ENCODE results near the gene SLC37A4. TPM values are rescaled to one million over a fixed set of nuclear protein-coding genes. Genes with fewer than 3 reads are reported as not detected.

The SLC37A4 gene
- 16.9 and 23.3 TPM in 2 replicates for total RNA-seq

DNA sequence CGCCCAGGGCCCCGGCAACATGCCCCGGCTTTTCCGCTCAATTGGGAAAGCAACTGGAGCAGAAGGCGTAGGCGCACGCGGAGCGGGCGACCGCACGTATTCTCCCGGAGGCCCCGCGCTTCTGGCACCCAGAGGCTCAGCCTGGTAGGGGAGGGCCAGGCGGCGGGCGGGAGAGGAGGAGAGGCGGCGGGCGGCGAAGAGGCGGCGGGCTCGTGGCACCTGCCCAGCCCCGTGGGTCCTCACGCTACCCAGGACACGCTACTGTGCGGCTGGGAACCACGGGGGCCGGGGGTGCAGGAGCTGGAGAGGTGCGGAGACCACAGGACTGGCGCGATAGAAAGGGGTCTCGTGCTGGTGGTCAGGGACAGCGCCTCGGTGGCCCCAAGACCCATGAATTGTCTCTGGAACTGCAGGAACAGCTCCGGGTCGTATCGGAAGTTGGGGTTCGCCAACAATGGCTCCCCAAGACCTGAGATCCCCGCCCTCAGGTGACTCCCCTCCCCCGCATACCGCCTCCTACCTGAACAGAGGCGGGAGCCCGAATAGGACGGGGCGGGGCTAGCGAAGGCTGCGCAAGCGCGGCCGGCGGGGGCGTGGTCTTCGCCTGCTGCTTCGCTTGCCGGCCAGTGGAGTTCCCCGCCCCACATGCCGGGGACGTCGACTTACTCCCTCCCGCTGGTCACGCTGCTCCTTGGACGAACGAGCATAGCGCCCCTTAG is at the start of gene SLC37A4:
Gene SLC37A4, minus strand, starts transcription at position 549 of the 719 bp plus-strand sequence.

DNA sequence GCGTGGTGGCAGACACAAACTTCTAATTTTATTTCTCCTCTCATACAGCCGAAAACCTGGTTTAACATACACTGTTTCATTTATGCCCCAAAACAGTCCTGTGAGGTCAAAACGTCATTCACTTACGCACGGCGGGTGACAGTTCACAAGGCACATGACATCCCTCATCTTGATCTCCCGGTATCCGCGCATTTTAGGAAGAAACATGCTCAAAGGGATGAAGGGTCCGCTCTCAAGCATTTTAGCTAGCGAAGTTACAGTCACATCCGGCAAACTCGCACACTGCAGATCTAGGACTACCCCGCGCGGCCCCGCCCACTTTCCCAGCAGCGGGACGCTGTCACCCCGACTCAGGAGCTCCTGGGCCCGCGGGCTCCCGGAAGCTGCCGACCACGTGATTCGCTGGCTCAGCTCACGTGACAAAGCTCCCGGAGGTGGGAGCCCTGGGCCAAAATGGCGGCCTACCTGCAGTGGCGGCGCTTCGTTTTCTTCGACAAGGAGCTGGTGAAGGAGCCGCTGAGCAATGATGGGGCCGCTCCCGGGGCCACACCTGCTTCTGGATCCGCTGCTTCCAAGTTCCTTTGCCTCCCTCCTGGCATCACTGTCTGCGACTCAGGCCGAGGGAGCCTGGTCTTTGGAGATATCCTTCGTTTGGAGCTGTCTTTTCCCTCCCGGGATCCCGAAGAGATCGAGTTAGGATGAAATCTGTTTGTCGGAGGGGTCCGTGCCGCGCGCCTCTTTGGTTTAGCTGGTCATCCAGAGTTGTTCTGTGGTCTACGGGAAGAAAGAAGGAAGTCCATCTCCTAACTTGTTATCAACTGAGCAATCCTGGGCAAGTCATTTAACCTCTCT is 36.9 kb upstream of the SLC37A4 start, which contains the start of gene VPS11:
Gene VPS11, plus strand, starts transcription at position 448 of the 852 bp plus-strand sequence. Its CDS starts 6 bp downstream, at position 454.

DNA sequence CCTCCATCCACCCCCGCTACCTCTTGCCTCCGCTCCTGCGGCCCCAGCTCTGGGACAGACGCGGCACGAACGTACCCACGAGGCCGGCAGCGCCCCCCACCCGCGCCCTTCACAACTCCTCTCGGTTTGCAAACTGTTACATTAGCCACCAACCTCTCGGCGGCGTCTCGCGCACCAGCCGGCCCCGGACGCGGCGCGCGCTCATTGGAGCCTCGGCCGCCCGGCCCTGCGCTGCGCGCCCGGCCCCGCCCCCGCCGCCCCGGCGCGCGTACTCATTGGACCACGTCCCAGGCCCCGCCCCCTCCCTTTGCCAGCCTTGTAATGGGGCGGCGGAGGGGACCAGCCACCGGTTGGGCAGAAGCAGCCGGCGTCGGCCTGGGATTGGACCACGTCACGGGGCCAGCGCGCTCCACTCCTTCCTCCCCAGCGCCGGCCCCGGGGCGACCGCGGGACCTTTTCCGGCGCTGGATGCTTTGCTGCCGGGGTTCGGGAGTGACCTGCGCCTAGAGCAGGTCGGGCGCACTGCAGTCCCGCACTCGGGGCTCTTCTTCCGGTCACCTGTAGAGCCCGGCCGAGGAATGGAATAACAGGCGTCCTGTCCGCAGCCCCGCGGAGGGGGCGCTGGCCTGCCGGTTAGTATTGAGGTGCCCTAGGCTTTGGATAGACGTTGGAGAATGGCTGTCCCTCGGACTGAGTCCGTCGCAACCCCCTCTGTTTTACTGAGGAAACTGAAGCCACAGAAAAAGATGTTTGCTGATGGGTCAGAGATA is 26.5 kb upstream of the SLC37A4 start, which contains the start of gene HYOU1:
Gene HYOU1, minus strand, starts transcription at position 206 of the 770 bp plus-strand sequence. CDS start 1,045 bp downstream, outside the sequence.

DNA sequence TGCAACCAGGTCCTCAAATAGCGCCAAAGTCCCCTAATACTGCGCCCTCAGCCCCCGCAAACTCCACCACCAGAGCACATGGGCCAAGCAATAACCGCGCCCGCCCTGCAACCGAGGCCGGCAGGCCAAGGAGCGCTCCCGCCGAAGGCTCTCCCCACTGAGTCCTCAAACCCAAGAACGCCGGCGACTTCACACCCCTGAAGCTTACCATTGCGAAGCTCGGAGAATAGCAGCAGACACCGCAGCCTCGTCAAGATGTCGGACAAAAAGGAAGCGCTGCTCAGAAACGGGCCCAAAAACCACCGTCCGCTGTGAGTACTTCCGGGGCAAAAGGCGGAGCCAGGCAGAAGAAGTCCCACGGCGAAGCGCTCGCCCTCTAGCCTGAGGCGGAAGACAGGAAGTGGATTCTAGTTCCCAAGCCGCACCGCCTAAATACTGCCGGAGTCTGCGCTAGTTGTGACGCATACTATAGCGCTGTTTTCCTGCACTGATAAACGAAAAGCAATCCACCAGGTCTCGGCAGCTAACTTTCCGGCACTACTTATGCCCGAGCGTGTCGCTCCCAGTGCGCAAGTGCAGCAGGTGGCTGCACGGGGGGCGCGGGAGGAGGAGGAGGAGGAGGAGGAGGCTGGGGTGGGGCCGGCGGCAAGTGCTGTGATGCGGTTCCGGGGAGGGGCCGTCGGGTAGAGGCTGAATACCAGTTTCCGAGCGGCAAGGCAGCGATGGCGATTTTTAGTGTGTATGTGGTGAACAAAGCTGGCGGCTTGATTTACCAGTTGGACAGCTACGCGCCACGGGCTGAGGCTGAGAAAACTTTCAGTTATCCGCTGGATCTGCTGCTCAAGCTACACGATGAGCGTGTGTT is 12.4 kb downstream of the SLC37A4 start, which contains the start of the genes RPS25 and TRAPPC4:
Gene RPS25, minus strand, starts transcription at position 270 of the 865 bp plus-strand sequence. Its CDS starts 59 bp downstream, at position 211.
Gene TRAPPC4, plus strand, starts transcription at position 693 of the 865 bp plus-strand sequence. Its CDS starts 30 bp downstream, at position 723.

DNA sequence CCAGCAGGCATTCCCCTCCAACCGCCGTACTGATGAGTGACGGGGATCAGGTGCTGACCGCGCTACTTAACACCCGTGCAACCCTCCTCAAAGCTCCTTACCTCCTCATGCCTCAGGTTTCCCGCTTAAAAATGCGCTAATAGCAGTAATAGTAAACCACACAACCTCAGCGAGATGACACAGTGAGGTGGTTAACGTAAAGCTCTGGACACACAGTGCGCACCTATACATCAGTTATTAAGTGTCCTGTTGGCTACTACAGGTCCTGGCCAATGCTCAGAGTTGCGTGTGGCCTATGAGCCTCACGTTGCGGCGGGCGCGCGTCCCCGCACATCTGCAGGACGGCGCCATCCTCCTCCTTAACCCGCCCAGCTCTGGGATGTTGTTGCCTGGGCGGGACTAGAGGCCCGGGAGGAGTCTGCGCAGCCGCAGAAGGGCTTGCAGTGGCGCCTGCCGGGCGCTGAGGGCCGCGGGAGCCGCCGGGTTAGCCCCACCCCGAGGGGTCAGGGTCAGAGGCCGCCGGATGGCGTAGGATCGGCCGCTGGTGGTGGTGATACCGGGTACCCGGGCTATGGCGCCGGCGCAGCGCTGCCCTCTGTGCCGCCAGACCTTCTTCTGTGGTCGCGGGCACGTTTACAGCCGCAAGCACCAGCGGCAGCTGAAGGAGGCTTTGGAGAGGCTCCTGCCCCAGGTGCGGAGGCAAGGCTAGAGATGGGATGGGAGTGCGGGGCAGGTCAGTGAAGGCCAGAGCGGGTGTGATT is 32.9 kb downstream of the SLC37A4 start, which contains the start of gene CENATAC:
Gene CENATAC, plus strand, starts transcription at position 512 of the 761 bp plus-strand sequence. Its CDS starts 60 bp downstream, at position 572.

Small RNA genes within 50 kb of the gene (small RNA-seq; reads per million reads assigned to genes)
- gene AP003392.2 (not detected), gene RF00017 (not detected), gene RF00019 (not detected)

Other genes starting within 250 kb of the SLC37A4 start
- gene DDX6, start 239.7 kb downstream of the SLC37A4 start, total RNA-seq: 198 and 201 TPM in 2 replicates
- not detected in 2 replicates for gene CXCR5, start 147.0 kb downstream of the SLC37A4 start, total RNA-seq
- 10.4 and 21.6 TPM in 2 replicates for gene BCL9L, start 105.0 kb downstream of the SLC37A4 start, total RNA-seq
- gene UPK2, start 74.6 kb downstream of the SLC37A4 start, total RNA-seq: not detected in 2 replicates
- not detected in 2 replicates for gene FOXR1, start 59.1 kb downstream of the SLC37A4 start, total RNA-seq
- 25.0 and 28.0 TPM in 2 replicates for gene CENATAC, start 32.7 kb downstream of the SLC37A4 start, total RNA-seq
- gene RPS25, start 12.5 kb downstream of the SLC37A4 start, total RNA-seq: 1,706 and 2,770 TPM in 2 replicates
- gene TRAPPC4, start 12.1 kb downstream of the SLC37A4 start, total RNA-seq: 52.0 TPM in 2 replicates
- gene HYOU1, start 26.3 kb upstream of the SLC37A4 start, total RNA-seq: 193 and 228 TPM in 2 replicates
- gene VPS11, start 36.9 kb upstream of the SLC37A4 start, total RNA-seq: 23.1 and 25.0 TPM in 2 replicates
- 10.9 and 12.3 TPM in 2 replicates for gene HMBS, start 54.0 kb upstream of the SLC37A4 start, total RNA-seq
- 29.9 and 36.0 TPM in 2 replicates for gene DPAGT1, start 71.0 kb upstream of the SLC37A4 start, total RNA-seq
- gene C2CD2L, start 76.5 kb upstream of the SLC37A4 start, total RNA-seq: 4.4 and 5.5 TPM in 2 replicates
- gene HINFP, start 90.7 kb upstream of the SLC37A4 start, total RNA-seq: 19.8 and 21.8 TPM in 2 replicates
- gene ABCG4, start 118.2 kb upstream of the SLC37A4 start, total RNA-seq: 0.13 and 0.57 TPM in 2 replicates
- gene NLRX1, start 137.8 kb upstream of the SLC37A4 start, total RNA-seq: 8.5 and 13.9 TPM in 2 replicates
- not detected in 2 replicates for gene NHERF4, start 154.6 kb upstream of the SLC37A4 start, total RNA-seq
- gene CBL, start 175.5 kb upstream of the SLC37A4 start, total RNA-seq: 36.7 and 46.1 TPM in 2 replicates